Neuron (in vitro differentiated cells): ENCODE results near the gene NRSN2.

Source experiments
- H2AFZ ChIP-seq: one replicate; pipeline ENCODE4 v1.6.1; 2013; ENCODE audit warnings: low read depth, mild to moderate bottlenecking, inconsistent platforms, low read length, moderate library complexity
- H3K27me3 ChIP-seq: one replicate; pipeline ENCODE4 v1.6.1; 2013; ENCODE audit warnings: low read length; ENCODE audit not compliant: insufficient read depth
- H3K36me3 ChIP-seq: one replicate; pipeline ENCODE4 v1.6.1; 2013; ENCODE audit warnings: low read length; ENCODE audit not compliant: insufficient read depth
- H3K4me1 ChIP-seq: one replicate; pipeline ENCODE4 v1.6.1; 2013; ENCODE audit warnings: low read length; ENCODE audit not compliant: insufficient read depth
- H3K4me3 ChIP-seq: 2 replicates; pipeline ENCODE4 v1.5.1; 2013; ENCODE audit warnings: mild to moderate bottlenecking, low read length, moderate library complexity
- H3K9me3 ChIP-seq: one replicate; pipeline ENCODE4 v1.6.1; 2013; ENCODE audit warnings: low read length

The NRSN2 gene

GRCh38 chr20:396619-397431, 49.9 kb downstream of the NRSN2 start:
- Histone ChIP-seq H3K9me3 (no peaks in the 10 kb centered on the region), H3K4me1 (peaks cover 6% of the 10 kb centered on the region), H3K27me3 (no peaks in the 10 kb centered on the region), H2AFZ (no peak overlapping the region), H3K36me3 (peaks cover 6% of the 10 kb centered on the region), H3K4me3 (no peak overlapping the region)

- Histone ChIP-seq H3K36me3 (peaks cover 6% of the 10 kb centered on the region), H2AFZ (no peak overlapping the region), H3K4me1 (peaks cover 6% of the 10 kb centered on the region), H3K9me3 (no peaks in the 10 kb centered on the region), H3K27me3 (no peaks in the 10 kb centered on the region), H3K4me3 (no peak overlapping the region)
Measured at GRCh38 chr20:397432-398237, 50.7 kb downstream of the NRSN2 start.

GRCh38 chr20:399182-399707, 52.3 kb downstream of the NRSN2 start:
- H3K4me1 ChIP-seq = peaks cover 6% of the 10 kb centered on the region
- H2AFZ ChIP-seq = no peak overlapping the region
- H3K27me3 ChIP-seq = no peaks in the 10 kb centered on the region
- H3K9me3 ChIP-seq = peaks cover 2% of the 10 kb centered on the region
- H3K4me3 ChIP-seq = no peak overlapping the region
- peaks cover 6% of the 10 kb centered on the region for H3K36me3 ChIP-seq

- Histone ChIP-seq H2AFZ (no peak overlapping the region), H3K36me3 (peaks cover 6% of the 10 kb centered on the region), H3K4me1 (peaks cover 6% of the 10 kb centered on the region), H3K9me3 (peaks cover 2% of the 10 kb centered on the region), H3K27me3 (no peaks in the 10 kb centered on the region), H3K4me3 (no peak overlapping the region)
Measured at GRCh38 chr20:400128-400453, 53.2 kb downstream of the NRSN2 start.

- Histone ChIP-seq H3K4me1 (peaks cover 6% of the 10 kb centered on the region), H3K4me3 (no peak overlapping the region), H3K27me3 (no peaks in the 10 kb centered on the region), H2AFZ (no peak overlapping the region), H3K9me3 (peaks cover 2% of the 10 kb centered on the region), H3K36me3 (peaks cover 6% of the 10 kb centered on the region)
Measured at GRCh38 chr20:400454-401275, 53.8 kb downstream of the NRSN2 start.

GRCh38 chr20:401682-402495, 55.0 kb downstream of the NRSN2 start:
- Histone ChIP-seq H2AFZ (no peak overlapping the region), H3K4me3 (no peak overlapping the region), H3K4me1 (peaks cover 6% of the 10 kb centered on the region), H3K36me3 (no peaks in the 10 kb centered on the region), H3K9me3 (peaks cover 2% of the 10 kb centered on the region), H3K27me3 (no peaks in the 10 kb centered on the region)

GRCh38 chr20:402496-402885, 55.6 kb downstream of the NRSN2 start:
- Histone ChIP-seq H3K4me1 (peaks cover 8% of the 10 kb centered on the region), H2AFZ (no peak overlapping the region), H3K4me3 (no peak overlapping the region), H3K36me3 (no peaks in the 10 kb centered on the region), H3K9me3 (peaks cover 2% of the 10 kb centered on the region), H3K27me3 (no peaks in the 10 kb centered on the region)

GRCh38 chr20:402898-403581, 56.1 kb downstream of the NRSN2 start:
- Histone ChIP-seq H3K4me1 (peaks cover 8% of the 10 kb centered on the region), H3K27me3 (no peaks in the 10 kb centered on the region), H3K4me3 (no peak overlapping the region), H3K36me3 (no peaks in the 10 kb centered on the region), H3K9me3 (peaks cover 2% of the 10 kb centered on the region), H2AFZ (no peak overlapping the region)

GRCh38 chr20:403582-403957, 56.7 kb downstream of the NRSN2 start:
- Histone ChIP-seq H2AFZ (no peak overlapping the region), H3K4me1 (peaks cover 8% of the 10 kb centered on the region), H3K4me3 (no peak overlapping the region), H3K27me3 (no peaks in the 10 kb centered on the region), H3K36me3 (no peaks in the 10 kb centered on the region), H3K9me3 (peaks cover 2% of the 10 kb centered on the region)

- H3K4me1 ChIP-seq = peaks cover 13% of the 10 kb centered on the region
- no peaks in the 10 kb centered on the region for H3K27me3 ChIP-seq
- H3K9me3 ChIP-seq = peaks cover 2% of the 10 kb centered on the region
- no peak overlapping the region for H3K4me3 ChIP-seq
- no peak overlapping the region for H2AFZ ChIP-seq
- H3K36me3 ChIP-seq = no peaks in the 10 kb centered on the region
Measured at GRCh38 chr20:404088-404487, 57.2 kb downstream of the NRSN2 start.
